ENCODE measurements around the gene KCNQ5. TPM values are rescaled to one million over a fixed set of nuclear protein-coding genes. Genes with fewer than 3 reads are reported as not detected.

The KCNQ5 gene
- total RNA-seq, 1 donor from 2014 or later = 0.11 TPM

DNA sequence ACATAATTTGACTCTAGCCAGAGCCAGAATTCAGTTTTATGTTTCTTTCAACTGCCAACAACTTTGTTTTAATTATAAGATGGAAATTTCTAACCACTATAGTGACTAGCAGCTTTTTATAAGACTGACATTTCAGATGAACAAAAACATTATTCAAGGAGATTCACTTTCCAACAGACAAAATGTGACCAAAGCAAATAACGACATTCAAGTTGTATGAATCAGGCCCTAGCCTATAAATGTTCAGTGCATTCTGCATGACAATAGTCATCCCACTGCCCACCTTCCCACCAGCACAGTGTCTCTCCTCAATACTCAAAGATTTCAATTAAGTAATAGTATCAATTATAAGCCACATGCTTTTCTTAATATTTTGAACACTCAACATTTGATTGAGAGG lies 402.7 kb downstream of the KCNQ5 start:
- no peak for DNase-seq
- intact Hi-C loops (cut with micrococcal nuclease) = no loop called here
- no peak overlapping the region for H3K4me3 ChIP-seq
- no peak overlapping the region for H3K27ac ChIP-seq (replicated peaks)
- TF ChIP-seq, protein P1, sequence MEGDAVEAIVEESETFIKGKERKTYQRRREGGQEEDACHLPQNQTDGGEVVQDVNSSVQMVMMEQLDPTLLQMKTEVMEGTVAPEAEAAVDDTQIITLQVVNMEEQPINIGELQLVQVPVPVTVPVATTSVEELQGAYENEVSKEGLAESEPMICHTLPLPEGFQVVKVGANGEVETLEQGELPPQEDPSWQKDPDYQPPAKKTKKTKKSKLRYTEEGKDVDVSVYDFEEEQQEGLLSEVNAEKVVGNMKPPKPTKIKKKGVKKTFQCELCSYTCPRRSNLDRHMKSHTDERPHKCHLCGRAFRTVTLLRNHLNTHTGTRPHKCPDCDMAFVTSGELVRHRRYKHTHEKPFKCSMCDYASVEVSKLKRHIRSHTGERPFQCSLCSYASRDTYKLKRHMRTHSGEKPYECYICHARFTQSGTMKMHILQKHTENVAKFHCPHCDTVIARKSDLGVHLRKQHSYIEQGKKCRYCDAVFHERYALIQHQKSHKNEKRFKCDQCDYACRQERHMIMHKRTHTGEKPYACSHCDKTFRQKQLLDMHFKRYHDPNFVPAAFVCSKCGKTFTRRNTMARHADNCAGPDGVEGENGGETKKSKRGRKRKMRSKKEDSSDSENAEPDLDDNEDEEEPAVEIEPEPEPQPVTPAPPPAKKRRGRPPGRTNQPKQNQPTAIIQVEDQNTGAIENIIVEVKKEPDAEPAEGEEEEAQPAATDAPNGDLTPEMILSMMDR (IDR thresholded peaks at IDR 0.05; ENCODE audit: borderline replicate concordance) = no peak
- H3K9me3 ChIP-seq (replicated peaks) = no peaks in the 10 kb centered on the region
- no peaks in the 10 kb centered on the region for H3K4me1 ChIP-seq
- H3K27me3 ChIP-seq (ENCODE audit: low read depth) = no peaks in the 10 kb centered on the region
- no peaks in the 10 kb centered on the region for H3K36me3 ChIP-seq

DNA sequence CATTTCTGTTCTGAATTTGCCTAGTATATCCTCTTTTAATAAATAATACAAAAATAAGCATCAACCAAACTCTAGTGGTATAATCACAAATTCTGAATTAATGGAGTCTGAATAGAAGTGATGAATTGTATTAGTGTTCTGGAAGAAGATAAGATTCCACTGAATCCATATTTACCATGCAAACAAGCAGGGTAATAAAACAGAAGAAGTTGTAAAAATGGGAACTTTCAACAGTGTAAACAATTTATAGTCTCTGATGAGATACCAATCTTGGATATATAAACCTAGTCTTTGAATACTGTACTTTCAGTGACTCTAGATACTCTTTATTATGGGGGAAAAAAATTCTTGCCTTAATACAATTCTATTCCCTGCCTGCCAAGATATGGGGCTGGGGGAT lies 405.8 kb downstream of the KCNQ5 start:
- H3K4me3 ChIP-seq = no peak overlapping the region
- no peak for DNase-seq
- no peaks in the 10 kb centered on the region for H3K36me3 ChIP-seq
- no peaks in the 10 kb centered on the region for H3K27me3 ChIP-seq (ENCODE audit: low read depth)
- intact Hi-C loops (cut with micrococcal nuclease) = no loop called here
- H3K9me3 ChIP-seq (replicated peaks) = no peaks in the 10 kb centered on the region
- H3K4me1 ChIP-seq = no peaks in the 10 kb centered on the region
- no peak overlapping the region for H3K27ac ChIP-seq (replicated peaks)
- TF ChIP-seq, protein P1 (IDR thresholded peaks at IDR 0.05; ENCODE audit: borderline replicate concordance) = no peak

DNA sequence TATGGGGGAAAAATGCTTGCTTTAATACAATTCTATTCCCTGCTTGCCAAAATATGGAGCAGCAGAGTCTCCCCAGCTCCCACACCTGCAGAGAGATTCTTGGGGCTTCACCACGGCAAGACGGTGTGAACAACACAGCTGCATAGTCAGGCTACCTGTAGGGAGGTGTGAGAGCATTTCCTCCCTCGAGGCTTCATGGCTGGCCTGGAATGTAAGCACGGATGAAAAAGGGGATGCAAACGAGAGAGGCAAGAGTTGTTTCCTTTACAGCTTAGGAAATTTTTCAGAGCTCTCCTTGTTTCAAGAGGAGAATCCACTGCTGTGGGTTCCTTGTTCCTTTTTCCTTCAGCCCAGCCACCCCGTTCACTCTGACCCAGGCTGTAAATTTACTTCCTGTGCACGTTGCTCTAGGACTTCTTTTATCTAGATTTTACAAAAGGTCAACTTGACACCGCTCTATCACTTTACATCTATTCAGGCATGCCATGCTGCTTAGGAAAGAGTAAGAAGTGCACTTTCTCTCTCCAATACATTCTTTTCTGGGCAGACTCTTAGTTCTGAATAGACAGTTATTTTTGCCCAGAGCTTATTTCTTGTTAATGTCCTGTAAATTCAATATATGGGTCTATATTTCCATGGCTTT lies 406.4 kb downstream of the KCNQ5 start:
- TF ChIP-seq, protein P1 (IDR thresholded peaks at IDR 0.05; ENCODE audit: borderline replicate concordance) = no peak
- Histone ChIP-seq H3K36me3 (no peaks in the 10 kb centered on the region), H3K9me3 (replicated peaks) (no peaks in the 10 kb centered on the region), H3K4me3 (no peak overlapping the region), H3K4me1 (no peaks in the 10 kb centered on the region), H3K27me3 (ENCODE audit: low read depth) (no peaks in the 10 kb centered on the region), H3K27ac (replicated peaks) (no peak overlapping the region)
- DNase-seq = no peak
- intact Hi-C loops (cut with micrococcal nuclease) = no loop called here

DNA sequence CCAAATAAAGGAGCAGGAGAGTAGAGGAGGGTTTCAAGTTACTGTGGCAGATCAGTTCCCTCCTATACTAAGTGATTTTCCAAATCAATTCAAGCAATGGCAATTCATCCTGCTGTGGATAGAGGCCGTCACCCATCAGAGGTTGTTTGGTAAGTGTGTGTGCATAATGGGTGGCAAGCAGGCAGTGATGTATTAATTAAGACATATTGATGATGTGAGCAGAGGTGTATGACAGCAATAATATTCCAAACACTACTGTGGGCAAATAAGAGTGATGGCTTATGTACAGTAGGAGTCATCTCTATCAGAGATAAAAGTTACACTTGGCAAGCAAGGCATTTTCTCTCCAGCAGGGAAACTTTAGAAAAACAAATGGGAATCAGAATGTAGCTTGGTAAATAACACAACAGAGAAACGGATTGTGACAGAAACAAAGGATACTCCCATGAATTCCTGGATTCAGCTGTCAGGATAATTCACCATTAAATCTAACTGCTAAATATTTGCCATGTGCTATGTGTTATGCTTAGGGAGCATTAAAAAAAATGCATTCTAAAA lies 407.1 kb downstream of the KCNQ5 start:
- intact Hi-C loops (cut with micrococcal nuclease) = no loop called here
- no peaks in the 10 kb centered on the region for H3K9me3 ChIP-seq (replicated peaks)
- DNase-seq = no peak
- H3K27ac ChIP-seq (replicated peaks) = no peak overlapping the region
- no peaks in the 10 kb centered on the region for H3K36me3 ChIP-seq
- no peaks in the 10 kb centered on the region for H3K4me1 ChIP-seq
- TF ChIP-seq, protein P1 (IDR thresholded peaks at IDR 0.05; ENCODE audit: borderline replicate concordance) = no peak
- no peak overlapping the region for H3K4me3 ChIP-seq
- H3K27me3 ChIP-seq (ENCODE audit: low read depth) = no peaks in the 10 kb centered on the region

DNA sequence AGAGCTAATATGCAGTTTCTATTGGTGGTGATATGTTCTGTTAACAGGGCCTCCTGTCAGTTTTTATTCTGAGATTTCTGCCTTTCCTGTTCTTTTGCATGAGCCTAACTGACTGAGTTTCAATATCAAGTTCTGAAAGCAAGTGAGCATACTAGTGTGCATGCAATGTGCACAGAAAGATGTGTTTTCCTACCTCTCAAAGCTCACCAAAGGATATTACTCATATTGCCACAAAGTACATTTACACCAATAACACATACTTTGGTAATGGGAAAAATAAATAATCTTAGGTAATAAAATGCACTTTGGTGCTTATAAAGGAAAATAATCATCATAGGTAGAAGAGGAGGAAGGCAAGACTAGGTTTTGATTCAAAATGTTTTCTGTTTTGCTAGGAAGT lies 408.4 kb downstream of the KCNQ5 start:
- intact Hi-C loops (cut with micrococcal nuclease) = no loop called here
- no peak for DNase-seq
- Histone ChIP-seq H3K4me3 (no peak overlapping the region), H3K36me3 (no peaks in the 10 kb centered on the region), H3K9me3 (replicated peaks) (no peaks in the 10 kb centered on the region), H3K27ac (replicated peaks) (no peak overlapping the region), H3K4me1 (no peaks in the 10 kb centered on the region), H3K27me3 (ENCODE audit: low read depth) (no peaks in the 10 kb centered on the region)
- TF ChIP-seq, protein P1 (IDR thresholded peaks at IDR 0.05; ENCODE audit: borderline replicate concordance) = no peak
